ENCODE data around the gene JOSD1.
A peak's percentile ranks its signal among the peaks of the same experiment; 100 is the strongest.

Gene JOSD1

DNA sequence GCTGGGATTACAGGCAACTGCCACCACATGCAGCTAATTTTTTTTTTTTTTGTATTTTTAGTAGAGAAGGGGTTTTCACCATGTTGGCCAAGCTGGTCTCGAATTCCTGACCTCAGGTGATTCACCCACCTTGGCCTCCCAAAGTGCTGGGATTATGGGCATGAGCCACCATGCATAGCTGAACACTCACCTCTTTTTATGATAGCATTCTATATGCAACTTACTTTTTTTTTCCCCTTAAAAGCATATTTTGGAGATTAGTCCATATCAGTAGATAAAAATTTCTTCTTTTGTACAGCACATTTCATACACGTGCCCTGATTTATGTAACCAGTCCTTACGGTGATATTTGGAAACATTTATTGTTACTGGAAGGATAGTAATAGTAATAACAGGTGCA lies 19.6 kb upstream of the JOSD1 start:
- TF ChIP-seq, protein P1, sequence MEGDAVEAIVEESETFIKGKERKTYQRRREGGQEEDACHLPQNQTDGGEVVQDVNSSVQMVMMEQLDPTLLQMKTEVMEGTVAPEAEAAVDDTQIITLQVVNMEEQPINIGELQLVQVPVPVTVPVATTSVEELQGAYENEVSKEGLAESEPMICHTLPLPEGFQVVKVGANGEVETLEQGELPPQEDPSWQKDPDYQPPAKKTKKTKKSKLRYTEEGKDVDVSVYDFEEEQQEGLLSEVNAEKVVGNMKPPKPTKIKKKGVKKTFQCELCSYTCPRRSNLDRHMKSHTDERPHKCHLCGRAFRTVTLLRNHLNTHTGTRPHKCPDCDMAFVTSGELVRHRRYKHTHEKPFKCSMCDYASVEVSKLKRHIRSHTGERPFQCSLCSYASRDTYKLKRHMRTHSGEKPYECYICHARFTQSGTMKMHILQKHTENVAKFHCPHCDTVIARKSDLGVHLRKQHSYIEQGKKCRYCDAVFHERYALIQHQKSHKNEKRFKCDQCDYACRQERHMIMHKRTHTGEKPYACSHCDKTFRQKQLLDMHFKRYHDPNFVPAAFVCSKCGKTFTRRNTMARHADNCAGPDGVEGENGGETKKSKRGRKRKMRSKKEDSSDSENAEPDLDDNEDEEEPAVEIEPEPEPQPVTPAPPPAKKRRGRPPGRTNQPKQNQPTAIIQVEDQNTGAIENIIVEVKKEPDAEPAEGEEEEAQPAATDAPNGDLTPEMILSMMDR (IDR thresholded peaks at IDR 0.05; ENCODE audit: low read depth, low read length, missing control alignments): no peak
- no peak overlapping the region for H3K4me3 ChIP-seq (ENCODE audit: low read depth, low read length)
- DNase-seq (ENCODE audit: low read depth): no peak

DNA sequence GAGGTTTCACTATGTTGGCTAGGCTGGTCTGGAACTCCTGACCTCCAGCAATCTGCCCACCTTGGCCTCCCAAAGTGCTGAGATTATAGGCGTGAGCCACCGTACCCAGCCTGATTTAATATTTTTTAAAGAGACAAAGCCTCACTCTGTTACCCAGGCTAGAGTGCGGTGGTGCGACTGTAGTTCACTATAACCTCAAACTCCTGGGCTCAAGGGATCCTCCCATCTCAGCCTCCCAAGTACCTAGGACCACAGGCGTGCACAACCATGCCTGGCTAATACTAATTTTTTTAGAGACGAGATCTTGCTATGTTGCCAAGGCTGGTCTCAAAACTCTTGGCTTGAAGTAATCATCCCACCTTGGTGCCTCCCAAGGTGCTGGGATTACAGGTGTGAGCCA lies 18.5 kb upstream of the JOSD1 start:
- no peak for DNase-seq (ENCODE audit: low read depth)
- H3K4me3 ChIP-seq (ENCODE audit: low read depth, low read length): no peak overlapping the region
- TF ChIP-seq, protein P1 (IDR thresholded peaks at IDR 0.05; ENCODE audit: low read depth, low read length, missing control alignments): no peak

DNA sequence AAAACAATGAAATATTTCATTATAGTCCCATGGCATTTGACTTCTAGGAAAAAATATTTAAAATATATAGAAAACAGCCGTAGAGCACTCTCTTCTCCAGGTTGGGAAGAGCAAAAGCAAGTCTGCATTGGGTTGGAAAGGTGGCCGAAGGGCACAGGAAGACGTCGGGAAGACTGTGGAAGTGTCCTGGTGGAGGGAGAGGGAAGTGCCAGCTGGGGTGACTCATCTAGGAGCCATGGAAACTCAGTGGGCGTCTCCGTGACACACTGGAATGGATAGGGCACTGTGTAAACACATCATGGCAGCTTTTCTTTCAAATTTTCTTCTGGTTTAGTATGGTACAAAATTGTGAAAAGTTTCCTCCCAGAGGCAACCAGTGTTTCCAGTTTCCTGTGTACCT lies 17.7 kb upstream of the JOSD1 start:
- H3K4me3 ChIP-seq (ENCODE audit: low read depth, low read length): no peak overlapping the region
- DNase-seq (ENCODE audit: low read depth): no peak
- TF ChIP-seq, protein P1 (IDR thresholded peaks at IDR 0.05; ENCODE audit: low read depth, low read length, missing control alignments): peak; percentile 10

DNA sequence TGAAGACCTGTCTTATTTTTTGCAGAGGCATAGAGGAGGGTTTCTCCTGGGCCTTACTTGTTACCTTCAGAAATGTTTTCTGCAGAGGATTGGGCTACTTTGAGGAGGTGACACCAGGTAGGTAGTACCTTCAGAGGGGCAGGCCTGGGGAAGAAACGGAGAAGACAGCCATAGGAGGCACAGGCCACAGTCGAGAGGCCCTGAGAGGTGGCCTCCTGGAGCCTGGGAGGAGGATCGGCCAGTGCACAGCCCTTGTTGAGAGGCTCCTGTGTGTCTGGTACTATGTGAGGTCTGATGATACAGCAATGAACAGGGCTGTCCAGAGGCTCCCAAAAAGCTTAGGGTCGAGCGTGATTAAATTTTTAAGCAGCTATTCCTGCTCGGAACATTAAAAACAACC lies 16.5 kb upstream of the JOSD1 start:
- no peak for DNase-seq (ENCODE audit: low read depth)
- TF ChIP-seq, protein P1 (IDR thresholded peaks at IDR 0.05; ENCODE audit: low read depth, low read length, missing control alignments): no peak
- no peak overlapping the region for H3K4me3 ChIP-seq (ENCODE audit: low read depth, low read length)

DNA sequence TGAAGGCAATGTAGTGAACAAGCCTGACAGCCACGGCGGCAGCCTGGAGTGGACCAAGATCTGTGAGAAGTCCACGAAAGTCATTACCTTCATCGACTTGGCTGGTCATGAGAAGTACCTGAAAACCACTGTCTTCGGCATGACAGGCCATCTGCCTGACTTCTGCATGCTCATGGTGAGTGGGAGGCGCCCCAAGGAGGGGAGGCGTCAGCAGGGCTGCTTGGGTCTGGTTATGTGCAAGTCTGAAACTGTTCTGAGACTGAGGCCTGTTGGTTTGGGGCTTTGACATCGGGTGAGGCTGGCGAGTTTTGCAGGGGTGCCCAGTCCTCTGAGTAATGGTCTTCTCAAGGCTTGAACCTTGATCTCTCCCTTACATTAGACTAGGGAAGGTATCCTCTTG lies 16.1 kb upstream of the JOSD1 start:
- no peak overlapping the region for H3K4me3 ChIP-seq (ENCODE audit: low read depth, low read length)
- TF ChIP-seq, protein P1 (IDR thresholded peaks at IDR 0.05; ENCODE audit: low read depth, low read length, missing control alignments): no peak
- DNase-seq (ENCODE audit: low read depth): no peak

DNA sequence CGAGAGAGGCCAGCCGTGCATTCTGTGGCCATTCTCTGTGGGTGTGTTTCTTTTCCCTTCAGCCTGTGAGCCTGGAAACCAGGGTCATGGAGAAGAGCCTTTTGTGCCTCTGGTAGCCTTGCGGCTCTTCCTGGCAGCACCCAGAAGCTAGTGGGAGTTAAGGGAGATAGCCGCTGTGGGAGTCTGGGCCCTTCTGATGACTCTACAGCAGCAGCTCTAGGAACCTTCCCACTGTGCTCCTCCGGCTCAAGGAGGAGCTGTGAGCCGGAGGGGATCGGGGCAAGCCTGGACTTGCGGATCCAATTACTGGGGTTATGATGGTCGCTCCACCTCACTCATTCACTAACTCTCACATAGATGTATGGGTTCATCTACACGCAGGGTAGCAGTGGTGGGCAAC lies 15.5 kb upstream of the JOSD1 start:
- H3K4me3 ChIP-seq (ENCODE audit: low read depth, low read length): no peak overlapping the region
- TF ChIP-seq, protein P1 (IDR thresholded peaks at IDR 0.05; ENCODE audit: low read depth, low read length, missing control alignments): no peak
- no peak for DNase-seq (ENCODE audit: low read depth)

DNA sequence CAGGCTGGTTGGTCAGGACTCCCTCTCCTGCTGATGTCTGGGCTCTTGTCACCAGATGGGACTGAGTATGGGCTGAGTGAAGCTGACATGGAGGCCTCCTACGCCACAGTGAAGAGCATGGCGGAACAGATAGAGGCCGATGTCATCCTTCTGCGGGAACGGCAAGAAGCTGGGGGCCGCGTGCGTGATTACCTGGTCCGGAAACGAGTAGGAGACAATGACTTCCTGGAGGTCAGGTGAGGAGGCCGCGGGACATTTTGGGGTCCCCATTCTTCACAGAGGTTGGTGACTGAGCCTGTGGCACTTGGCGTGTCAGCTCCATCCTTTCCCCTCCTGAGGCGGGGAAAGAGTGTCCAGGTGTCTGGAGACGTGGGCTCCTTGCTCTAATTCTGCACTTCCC lies 15.1 kb upstream of the JOSD1 start:
- TF ChIP-seq, protein P1 (IDR thresholded peaks at IDR 0.05; ENCODE audit: low read depth, low read length, missing control alignments): no peak

More for the DNA sequence above, 15.1 kb upstream of the JOSD1 start:
- DNase-seq (ENCODE audit: low read depth): no peak
- no peak overlapping the region for H3K4me3 ChIP-seq (ENCODE audit: low read depth, low read length)
